K562 (cell line): ENCODE measurements around the gene C12orf75. TPM values are rescaled to one million over a fixed set of nuclear protein-coding genes. Genes with fewer than 3 reads are reported as not detected.

ENCODE experiments used
- ATAC-seq: fragments of 200-7000 bp; cut with Tn5 transposase; 3 replicates; pipeline ENCODE4 v1.9.1; 2020; ENCODE audit warnings: moderate library complexity
- BruUV-seq: library from RNA; stranded (reverse); fragments of 400-500 nt; replicated peaks from 2 replicates; lab custom pipeline; 2021; lab: Mats Ljungman, UMichigan
- CTCF ChIA-PET: fragments of 300-600 bp; formaldehyde crosslinking; extraction: SDS; loops from one replicate; lab custom pipeline; 2021; ENCODE audit warnings: low intra/inter-chr PET ratio; lab: Yijun Ruan, JAX
- POLR2A ChIA-PET: fragments of 300-600, 350-650 bp; sonication (Branson Sonifier 250); formaldehyde crosslinking; extraction: SDS; loops from one replicate; lab custom pipeline; 2021; ENCODE audit warnings: antibody characterized with exemption, inconsistent platforms; lab: Yijun Ruan, JAX
- DNase-seq, 4 experiments: peaks; one replicate each; pipeline versions ENCODE4 v3.0.0 to v3.0.0-alpha.2; 2011 to 2018; ENCODE audit warnings: low spot score in 3 of 4, mixed read lengths in 3 of 4; ENCODE audit errors: extremely low read depth in 1 of 4
- FAIRE-seq: peaks from 2 replicates; lab custom pipeline; 2011; peaks lifted over from hg19 to GRCh38; lab: Jason Lieb, UNC
- H2AFZ ChIP-seq: 2 replicates; pipeline ENCODE4 v1.6.0; 2011; ENCODE audit warnings: low read depth, low read length, control low read depth, inconsistent platforms
- H3K27ac ChIP-seq: fragments of 200-600 bp; 3 replicates; pipeline ENCODE4 v1.8.0; 2011; ENCODE audit warnings: low read depth, mild to moderate bottlenecking, control low read depth, inconsistent platforms, low read length, moderate library complexity, mixed read lengths; ENCODE audit errors: extremely low read depth
- H3K27me3 ChIP-seq, 2 experiments: fragments of 300-600 bp in 1 of 2; 2 replicates in 1 of 2; 3 replicates in 1 of 2; pipeline versions ENCODE4 v1.6.0 to v1.8.0; 2011; ENCODE audit warnings: inconsistent platforms in 2 of 2, low read length in 2 of 2, mild to moderate bottlenecking in 1 of 2, mixed read lengths in 1 of 2, moderate library complexity in 1 of 2; ENCODE audit not compliant: control insufficient read depth in 2 of 2, insufficient read depth in 2 of 2
- H3K36me3 ChIP-seq: fragments of 300-600 bp; 3 replicates; pipeline ENCODE4 v1.8.0; 2011; ENCODE audit warnings: mild to moderate bottlenecking, low read length, inconsistent platforms; ENCODE audit not compliant: control insufficient read depth, insufficient read depth
- H3K4me1 ChIP-seq, 2 experiments: fragments of 200-600 bp in 1 of 2; replicated peaks in 1 of 2; 2 replicates in 1 of 2; 3 replicates in 1 of 2; pipeline versions ENCODE4 v1.5.1 to v1.8.0; 2011; ENCODE audit warnings: inconsistent platforms in 2 of 2, low read length in 2 of 2, mild to moderate bottlenecking in 1 of 2, mixed read lengths in 1 of 2, moderate library complexity in 1 of 2; ENCODE audit not compliant: control insufficient read depth in 2 of 2, insufficient read depth in 2 of 2
- H3K4me2 ChIP-seq: 2 replicates; pipeline ENCODE4 v1.6.1; 2011; ENCODE audit warnings: low read length, control low read depth, inconsistent platforms, mixed read lengths; ENCODE audit not compliant: insufficient read depth
- H3K4me3 ChIP-seq: fragments of 200-600 bp; sonication (generic), shearing (Covaris generic); 2 replicates; pipeline ENCODE4 v1.5.1; 2016; ENCODE audit warnings: control low read depth, inconsistent platforms
- H3K79me2 ChIP-seq: fragments of 200-600 bp; 3 replicates; pipeline ENCODE4 v1.8.0; 2011; ENCODE audit warnings: low read length, inconsistent platforms; ENCODE audit not compliant: control insufficient read depth, insufficient read depth
- H3K9ac ChIP-seq, 2 experiments: 2 replicates each; pipeline versions ENCODE4 v1.6.0 to v1.6.1; 2011; ENCODE audit warnings: low read depth in 2 of 2, low read length in 2 of 2, control low read depth in 1 of 2, inconsistent platforms in 1 of 2, mild to moderate bottlenecking in 1 of 2, mixed read lengths in 1 of 2; ENCODE audit not compliant: insufficient read depth in 1 of 2
- H3K9me1 ChIP-seq: one replicate; pipeline ENCODE4 v1.6.0; 2011; ENCODE audit warnings: inconsistent platforms, mild to moderate bottlenecking, low read length, moderate library complexity; ENCODE audit not compliant: control insufficient read depth, insufficient read depth
- H3K9me3 ChIP-seq: replicated peaks from 2 replicates; pipeline ENCODE4 v1.5.1; 2011; ENCODE audit warnings: low read depth, low read length, inconsistent platforms; ENCODE audit not compliant: control insufficient read depth, insufficient read depth
- H4K20me1 ChIP-seq: replicated peaks from 2 replicates; pipeline ENCODE4 v1.6.1; 2011; ENCODE audit warnings: low read length, inconsistent platforms, mixed read lengths; ENCODE audit not compliant: control insufficient read depth, insufficient read depth
- CEBPG ChIP-seq, 3 experiments: fragments of 200-800 bp in 1 of 3; sonication (Bioruptor generic) in 1 of 3; sonication (generic) in 1 of 3; formaldehyde crosslinking in 1 of 3; IDR thresholded peaks in 2 of 3; conservative IDR thresholded peaks in 1 of 3; 2 replicates each; pipeline versions ENCODE4 v1.6.1 to v1.8.0; 2016 to 2022; ENCODE audit warnings: missing compliant biosample characterization in 2 of 3, missing genetic modification characterization in 2 of 3, mild to moderate bottlenecking in 1 of 3, missing genetic modification reagents in 1 of 3
- STAT5B ChIP-seq: fragments of 250-450 bp; sonication (Bioruptor Pico); IDR thresholded peaks from 2 replicates; pipeline ENCODE4 v1.8.0; 2021; ENCODE audit warnings: mild to moderate bottlenecking, inconsistent platforms
- ZFP1 ChIP-seq: fragments of 450-650 bp; formaldehyde crosslinking; IDR thresholded peaks from 2 replicates; pipeline ENCODE4 v1.4.0; 2020; ENCODE audit warnings: mild to moderate bottlenecking, mixed read lengths
- ZNF3 ChIP-seq: fragments of 250-450 bp; sonication (Bioruptor Pico); IDR thresholded peaks from 2 replicates; pipeline ENCODE4 v1.5.0; 2021; ENCODE audit warnings: mild to moderate bottlenecking, moderate library complexity
- ZNF778 ChIP-seq: fragments of 450-650 bp; formaldehyde crosslinking; IDR thresholded peaks from 2 replicates; pipeline ENCODE4 v1.4.0; 2020; ENCODE audit warnings: mild to moderate bottlenecking, moderate library complexity
- WGBS: fragments of 100-300 bp; shearing (Covaris generic); methylation state at CpG from one replicate; pipeline ENCODE4 v1.1.6; 2016; ENCODE audit warnings: low coverage, mixed read lengths; ENCODE audit not compliant: insufficient coverage; ENCODE audit errors: missing lambda C conversion rate; 5-methylcytosine and 5-hydroxymethylcytosine counted together
- in situ Hi-C: fragments of 300-500 bp; cut with MboI; formaldehyde crosslinking; loops from 4 replicates; pipeline ENCODE4 v1.15.0; 2018; ENCODE audit warnings: inconsistent platforms, mixed read lengths
- intact Hi-C: fragments of 100-400 bp; cut with micrococcal nuclease; formaldehyde crosslinking; loops from 2 replicates; pipeline ENCODE4 v1.14.2; 2022
- polyA plus RNA-seq, 8 experiments: library from polyadenylated mRNA; depleted of rRNA in 4 of 8; stranded (reverse) in 5 of 8; unstranded in 3 of 8; fragments of >200 nt; fragmentation: Nextera tagmentation in 2 of 8; fragmentation: Illumina TruSeq in 1 of 8; extraction: Ambion mirVana in 2 of 8; extraction: Trizol in 1 of 8; gene quantifications; 2 replicates each; pipeline versions ENCODE4 v1.2.1 to v1.2.3, GENCODE V29; 2011 to 2014; ENCODE audit warnings: inconsistent platforms in 1 of 8, missing spikeins in 1 of 8
- total RNA-seq, 7 experiments: library from RNA; depleted of rRNA in 6 of 7; stranded (reverse); fragments of >200 nt in 6 of 7; fragmentation: Illumina TruSeq in 2 of 7; extraction: Trizol in 2 of 7; gene quantifications; 2 replicates each; pipeline versions ENCODE4 v1.2.1 to v1.2.3, GENCODE V29; 2011 to 2021; ENCODE audit warnings: low replicate concordance in 1 of 7
- TF ChIP-seq, protein P1 (sequence below): fragments of 250-450 bp; sonication (Bioruptor Pico); IDR thresholded peaks from 2 replicates; pipeline ENCODE4 v1.4.0; 2020; ENCODE audit warnings: mild to moderate bottlenecking
- TF ChIP-seq, protein P2 (sequence below), 3 experiments: fragments of 200-800 bp in 1 of 3; sonication (Bioruptor generic) in 1 of 3; sonication (generic) in 1 of 3; formaldehyde crosslinking in 1 of 3; IDR thresholded peaks; 2 replicates each; pipeline versions ENCODE4 v1.6.1 to v1.8.0; 2016 to 2022; ENCODE audit warnings: mild to moderate bottlenecking in 2 of 3, missing compliant biosample characterization in 2 of 3, missing genetic modification characterization in 2 of 3, missing genetic modification reagents in 1 of 3
- TF ChIP-seq, protein P3 (sequence below): fragments of 450-650 bp; IDR thresholded peaks from 2 replicates; pipeline ENCODE4 v1.6.1; 2016; ENCODE audit warnings: borderline replicate concordance

Gene C12orf75
- total and polyA plus RNA-seq, 9 of the 15 experiments (the other 6 are each of a cell fraction or from before 2014, with no cell fraction given) = 0.06 to 0.82 (median 0.26) TPM; not detected in 3

DNA sequence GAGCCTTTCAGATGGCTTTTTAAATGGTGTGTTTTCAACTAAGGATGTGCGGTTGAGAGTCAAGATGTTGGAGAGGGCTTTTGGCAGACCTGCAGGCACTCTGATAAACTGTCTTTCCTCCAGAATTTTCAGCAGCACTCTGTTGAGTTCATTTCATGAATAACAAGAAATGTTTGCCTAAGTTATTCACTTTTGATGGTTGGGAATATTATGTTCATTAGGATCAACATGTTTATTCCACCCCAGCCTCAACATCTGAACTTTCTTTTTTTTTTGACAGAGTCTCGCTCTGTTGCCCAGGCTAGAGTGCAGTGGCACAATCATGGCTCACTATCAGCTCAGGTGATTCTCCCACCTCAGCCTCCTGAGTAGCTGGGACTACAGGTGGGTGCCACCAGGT, 68.4 kb downstream of the C12orf75 start (continued):
- TF ChIP-seq, protein P1, sequence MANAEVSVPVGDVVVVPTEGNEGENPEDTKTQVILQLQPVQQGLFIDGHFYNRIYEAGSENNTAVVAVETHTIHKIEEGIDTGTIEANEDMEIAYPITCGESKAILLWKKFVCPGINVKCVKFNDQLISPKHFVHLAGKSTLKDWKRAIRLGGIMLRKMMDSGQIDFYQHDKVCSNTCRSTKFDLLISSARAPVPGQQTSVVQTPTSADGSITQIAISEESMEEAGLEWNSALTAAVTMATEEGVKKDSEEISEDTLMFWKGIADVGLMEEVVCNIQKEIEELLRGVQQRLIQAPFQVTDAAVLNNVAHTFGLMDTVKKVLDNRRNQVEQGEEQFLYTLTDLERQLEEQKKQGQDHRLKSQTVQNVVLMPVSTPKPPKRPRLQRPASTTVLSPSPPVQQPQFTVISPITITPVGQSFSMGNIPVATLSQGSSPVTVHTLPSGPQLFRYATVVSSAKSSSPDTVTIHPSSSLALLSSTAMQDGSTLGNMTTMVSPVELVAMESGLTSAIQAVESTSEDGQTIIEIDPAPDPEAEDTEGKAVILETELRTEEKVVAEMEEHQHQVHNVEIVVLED = no peak
- TF ChIP-seq, protein P2, sequence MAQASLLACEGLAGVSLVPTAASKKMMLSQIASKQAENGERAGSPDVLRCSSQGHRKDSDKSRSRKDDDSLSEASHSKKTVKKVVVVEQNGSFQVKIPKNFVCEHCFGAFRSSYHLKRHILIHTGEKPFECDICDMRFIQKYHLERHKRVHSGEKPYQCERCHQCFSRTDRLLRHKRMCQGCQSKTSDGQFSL (CRISPR knock-in tag; IDR thresholded peaks at IDR 0.05) = no peak
- TF ChIP-seq, protein P2 (tag; IDR thresholded peaks at IDR 0.05) = no peak
- no peak for TF ChIP-seq ZNF3 (CRISPR knock-in tag)
- no peak for TF ChIP-seq ZFP1 (CRISPR knock-in tag)

DNA sequence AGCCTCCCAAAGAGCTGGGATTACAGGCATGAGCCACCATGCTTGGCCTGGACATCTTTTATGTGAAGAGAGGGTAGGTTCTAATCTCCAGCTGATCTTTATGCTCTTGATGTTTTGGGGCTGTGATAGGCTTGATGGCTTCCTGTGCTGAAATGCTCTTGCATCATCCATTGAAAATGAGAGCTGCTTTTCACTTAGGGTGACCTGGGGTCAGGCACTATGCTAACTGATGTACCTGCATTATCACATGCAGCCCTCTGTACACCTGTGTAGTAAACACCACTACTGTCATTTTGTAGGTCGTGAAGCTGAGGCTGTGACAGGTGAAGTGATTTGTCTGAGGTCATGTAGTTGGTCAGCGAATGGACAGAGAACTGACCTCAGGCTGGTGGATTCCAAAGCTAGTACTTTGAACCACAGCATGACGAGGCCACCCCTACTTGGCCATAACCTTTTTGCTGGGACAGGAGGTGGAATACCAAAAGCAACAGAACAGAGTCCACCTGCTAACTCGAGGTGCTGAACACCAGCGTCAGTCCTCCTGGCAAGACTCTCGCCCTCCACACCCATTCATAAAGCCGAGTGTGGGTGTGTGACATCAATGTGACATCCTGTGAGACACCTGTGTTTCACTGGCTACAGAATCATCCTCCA, 69.1 kb downstream of the C12orf75 start:
- in situ Hi-C loops (loop anchor here (25.0 kb wide), 2 partner anchors 1037 to 1187 kb away; partner anchors contain the start of gene TXNRD1), intact Hi-C loops (no loop called here)
- H3K79me2 ChIP-seq = no peaks in the 10 kb centered on the region
- 0 out of 2 replicates have a peak, but pooled peaks have one; percentile 20 for TF ChIP-seq CEBPG (CRISPR knock-in tag; IDR thresholded peaks at IDR 0.05)
- no peak; a peak in 1 of 4 replicates for TF ChIP-seq CEBPG (tag; conservative IDR thresholded peaks at IDR 0.05 in 1 of 2, IDR thresholded peaks at IDR 0.05 in 1 of 2)
- TF ChIP-seq, protein P3, sequence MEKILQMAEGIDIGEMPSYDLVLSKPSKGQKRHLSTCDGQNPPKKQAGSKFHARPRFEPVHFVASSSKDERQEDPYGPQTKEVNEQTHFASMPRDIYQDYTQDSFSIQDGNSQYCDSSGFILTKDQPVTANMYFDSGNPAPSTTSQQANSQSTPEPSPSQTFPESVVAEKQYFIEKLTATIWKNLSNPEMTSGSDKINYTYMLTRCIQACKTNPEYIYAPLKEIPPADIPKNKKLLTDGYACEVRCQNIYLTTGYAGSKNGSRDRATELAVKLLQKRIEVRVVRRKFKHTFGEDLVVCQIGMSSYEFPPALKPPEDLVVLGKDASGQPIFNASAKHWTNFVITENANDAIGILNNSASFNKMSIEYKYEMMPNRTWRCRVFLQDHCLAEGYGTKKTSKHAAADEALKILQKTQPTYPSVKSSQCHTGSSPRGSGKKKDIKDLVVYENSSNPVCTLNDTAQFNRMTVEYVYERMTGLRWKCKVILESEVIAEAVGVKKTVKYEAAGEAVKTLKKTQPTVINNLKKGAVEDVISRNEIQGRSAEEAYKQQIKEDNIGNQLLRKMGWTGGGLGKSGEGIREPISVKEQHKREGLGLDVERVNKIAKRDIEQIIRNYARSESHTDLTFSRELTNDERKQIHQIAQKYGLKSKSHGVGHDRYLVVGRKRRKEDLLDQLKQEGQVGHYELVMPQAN = no peak
- no peak for TF ChIP-seq STAT5B (CRISPR knock-in tag)
- no peak for TF ChIP-seq ZNF778 (CRISPR knock-in tag)
- no peak overlapping the region for H3K4me3 ChIP-seq
- H3K9me1 ChIP-seq = no peaks in the 10 kb centered on the region
- FAIRE-seq = no peak
- H2AFZ ChIP-seq = no peak overlapping the region
- no peaks in the 10 kb centered on the region for H4K20me1 ChIP-seq
- H3K36me3 ChIP-seq = no peaks in the 10 kb centered on the region
- ChIA-PET CTCF (no interaction called here), POLR2A (interaction anchor here (0.6 to 0.8 kb wide), 2 partner anchors 8 to 27 kb away, joined by 3 read pairs; no protein-coding TSS in a partner anchor)
- H3K4me2 ChIP-seq = no peak overlapping the region
- H3K27ac ChIP-seq = no peak overlapping the region
- H3K4me1 ChIP-seq = no peaks in the 10 kb centered on the region
- H3K27me3 ChIP-seq = no peaks in the 10 kb centered on the region
- no peak for ATAC-seq
- no peak for DNase-seq
- WGBS = 3% methylated on average over 7 of the region's 7 CpGs
- no TSS peak for BruUV-seq
- no peak overlapping the region for H3K9ac ChIP-seq
- no peaks in the 10 kb centered on the region for H3K9me3 ChIP-seq
